Measurements from ENCODE around the gene TEP1. TPM values are rescaled to one million over a fixed set of nuclear protein-coding genes. Genes with fewer than 3 reads are reported as not detected.

Gene TEP1
- total RNA-seq, 2 donors from 2014 or later = 53.7 to 71.3 TPM

DNA sequence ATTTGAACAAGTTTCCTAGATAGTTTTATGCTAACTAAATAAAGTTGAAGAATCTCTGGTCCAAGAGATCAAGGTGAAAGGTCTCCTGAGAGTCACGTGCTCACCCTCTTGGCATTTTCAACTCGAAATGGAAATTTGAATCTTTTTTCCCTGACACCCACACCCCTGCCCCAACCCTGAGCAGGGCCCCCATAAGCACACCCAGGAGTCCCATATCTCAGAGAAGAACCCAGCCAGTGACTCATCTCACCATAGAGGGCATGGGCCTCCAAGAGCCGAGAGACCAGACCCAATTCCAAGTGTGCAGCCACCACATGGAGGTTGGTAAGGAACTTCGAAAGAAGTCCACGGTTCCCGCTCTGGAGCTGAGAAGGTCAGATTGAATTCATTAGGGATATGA, 32.6 kb downstream of the TEP1 start:
- no peak overlapping the region for H3K27ac ChIP-seq
- H3K9ac ChIP-seq (ENCODE audit: low read depth in 2 of 2, low read length in 2 of 2) = no peak overlapping the region
- no peak overlapping the region for H3K4me3 ChIP-seq
- H3K4me1 ChIP-seq = no peaks in the 10 kb centered on the region
- H3K27me3 ChIP-seq = no peaks in the 10 kb centered on the region
- intact Hi-C loops (cut with DNase I) = no loop called here
- TF ChIP-seq CTCF (IDR thresholded peaks at IDR 0.05) = no peak
- peaks cover 62% of the 10 kb centered on the region for H3K36me3 ChIP-seq
- no peaks in the 10 kb centered on the region for H3K9me3 ChIP-seq
- no peak for DNase-seq

DNA sequence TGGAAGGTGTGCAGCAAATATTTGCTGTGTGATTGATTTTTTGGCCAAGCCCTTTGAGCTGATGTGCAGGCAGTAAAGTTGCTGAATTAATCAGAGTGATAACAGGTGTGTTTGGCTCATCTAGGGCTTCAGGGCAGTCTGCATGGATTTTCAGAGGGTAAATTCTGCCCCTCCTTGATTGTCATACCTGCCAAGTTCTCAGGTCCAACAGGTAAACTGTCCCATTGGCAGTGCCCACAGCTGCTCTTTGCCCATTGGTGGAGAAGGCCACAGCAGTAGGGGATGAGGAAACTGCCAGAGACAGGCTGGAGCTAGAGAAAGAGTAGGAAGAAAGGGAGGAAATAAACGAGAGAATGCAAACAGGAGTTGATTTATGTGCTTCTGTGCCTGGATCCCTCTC, 33.6 kb downstream of the TEP1 start:
- H3K36me3 ChIP-seq = peaks cover 62% of the 10 kb centered on the region
- H3K9ac ChIP-seq (ENCODE audit: low read depth in 2 of 2, low read length in 2 of 2) = no peak overlapping the region
- DNase-seq = no peak
- intact Hi-C loops (cut with DNase I) = no loop called here
- no peaks in the 10 kb centered on the region for H3K4me1 ChIP-seq
- no peaks in the 10 kb centered on the region for H3K9me3 ChIP-seq
- TF ChIP-seq CTCF (IDR thresholded peaks at IDR 0.05) = no peak
- H3K27ac ChIP-seq = no peak overlapping the region
- no peak overlapping the region for H3K4me3 ChIP-seq
- no peaks in the 10 kb centered on the region for H3K27me3 ChIP-seq

DNA sequence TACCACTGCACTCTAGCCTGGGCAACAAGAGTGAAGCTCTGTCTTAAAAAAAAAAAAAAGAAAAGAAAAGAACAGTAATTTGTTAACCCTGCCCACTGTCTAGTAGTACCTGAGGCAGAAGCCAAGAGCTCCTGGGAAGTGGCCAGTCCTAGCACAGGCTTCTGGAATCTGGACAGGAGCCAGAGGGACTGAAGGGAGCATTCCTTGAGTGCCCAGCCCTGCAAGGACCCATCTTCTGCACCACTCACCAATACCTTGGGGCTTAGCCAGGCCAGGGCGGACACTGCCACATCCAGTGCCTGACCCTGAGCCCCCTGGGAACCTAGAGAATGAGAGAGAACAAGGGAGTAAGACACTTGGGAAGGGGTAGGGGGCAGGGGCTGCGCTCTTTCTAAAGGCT, 36.1 kb downstream of the TEP1 start:
- Histone ChIP-seq H3K9me3 (no peaks in the 10 kb centered on the region), H3K27ac (peak overlapping the region; percentile 48), H3K27me3 (no peaks in the 10 kb centered on the region), H3K9ac (ENCODE audit: low read depth in 2 of 2, low read length in 2 of 2) (peak overlapping the region in 1 of 2 donors; percentile 26), H3K4me1 (no peaks in the 10 kb centered on the region), H3K4me3 (no peak overlapping the region), H3K36me3 (peaks cover 58% of the 10 kb centered on the region)
- DNase-seq = no peak
- no peak for TF ChIP-seq CTCF (IDR thresholded peaks at IDR 0.05)
- intact Hi-C loops (cut with DNase I) = no loop called here

GRCh38 chr14:20376071-20376588, 37.2 kb downstream of the TEP1 start:
- peak overlapping the region; percentile 48 for H3K27ac ChIP-seq
- no peaks in the 10 kb centered on the region for H3K4me1 ChIP-seq
- H3K9me3 ChIP-seq = no peaks in the 10 kb centered on the region
- H3K4me3 ChIP-seq = no peak overlapping the region
- intact Hi-C loops (cut with DNase I) = no loop called here
- peak; percentile 73 for DNase-seq
- no peak for TF ChIP-seq CTCF (IDR thresholded peaks at IDR 0.05)
- H3K9ac ChIP-seq (ENCODE audit: low read depth in 2 of 2, low read length in 2 of 2) = peak overlapping the region in 1 of 2 donors; percentile 4
- peaks cover 50% of the 10 kb centered on the region for H3K36me3 ChIP-seq
- no peaks in the 10 kb centered on the region for H3K27me3 ChIP-seq

- H3K27ac ChIP-seq = peak overlapping the region; percentile 48
- no peak overlapping the region for H3K4me3 ChIP-seq
- H3K4me1 ChIP-seq = no peaks in the 10 kb centered on the region
- H3K27me3 ChIP-seq = no peaks in the 10 kb centered on the region
- no peak for DNase-seq
- no peaks in the 10 kb centered on the region for H3K9me3 ChIP-seq
- H3K9ac ChIP-seq (ENCODE audit: low read depth in 2 of 2, low read length in 2 of 2) = peak overlapping the region in 1 of 2 donors; percentile 4
- no peak for TF ChIP-seq CTCF (IDR thresholded peaks at IDR 0.05)
- peaks cover 45% of the 10 kb centered on the region for H3K36me3 ChIP-seq
- intact Hi-C loops (cut with DNase I) = no loop called here
Measured at GRCh38 chr14:20375471-20375870, 37.8 kb downstream of the TEP1 start.
